ENCODE data around the gene ZFP37.

Gene ZFP37

DNA sequence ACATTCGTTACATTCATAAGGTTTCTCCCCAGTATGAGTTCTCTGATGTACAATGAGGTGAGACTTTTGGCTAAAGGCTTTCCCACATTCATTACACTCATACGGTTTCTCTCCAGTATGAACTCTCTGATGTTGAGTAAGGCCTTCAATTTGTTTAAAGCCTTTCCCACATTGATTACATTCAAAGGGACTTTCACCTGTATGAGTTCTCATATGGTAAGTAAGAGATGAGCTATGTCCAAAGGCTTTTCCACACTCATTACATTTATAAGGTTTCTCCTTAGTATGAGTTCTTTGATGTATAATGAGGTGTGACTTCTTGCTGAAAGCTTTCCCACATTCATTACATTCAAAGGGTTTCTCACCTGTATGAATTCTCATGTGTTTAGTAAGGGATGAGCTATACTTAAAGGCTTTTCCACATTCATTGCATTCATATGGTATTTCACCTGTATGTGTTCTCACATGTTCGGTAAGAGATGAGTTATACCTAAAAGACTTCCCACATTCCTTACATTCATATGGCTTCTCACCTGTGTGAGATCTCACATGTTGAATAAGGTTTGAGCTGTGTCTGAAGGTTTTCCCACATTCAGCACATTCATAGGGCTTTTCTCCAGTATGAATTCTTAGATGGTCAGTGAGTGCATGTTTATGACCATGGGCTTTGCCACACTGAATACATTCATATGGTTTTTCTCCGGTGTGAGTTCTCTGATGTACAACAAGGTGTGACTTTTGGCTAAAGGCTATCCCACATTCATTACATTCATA lies 13.5 kb downstream of the ZFP37 start:
- H4K91ac ChIP-seq (ENCODE audit: low read depth, low read length, poor library complexity) = no peak overlapping the region
- H3K27me3 ChIP-seq (ENCODE audit: control insufficient read depth in 3 of 3, insufficient read depth in 3 of 3, low read depth in 1 of 3, low read length in 3 of 3) = no peaks in the 10 kb centered on the region
- no peak overlapping the region for H3K23ac ChIP-seq (ENCODE audit: low read depth, low read length, poor library complexity)
- H3K14ac ChIP-seq (ENCODE audit: low read length) = no peak overlapping the region
- H2AK5ac ChIP-seq (ENCODE audit: low read depth, low read length) = no peak overlapping the region
- H2AFZ ChIP-seq (ENCODE audit: low read length) = no peak overlapping the region
- DNase-seq (ENCODE audit: low spot score) = no peak
- no peak overlapping the region for H3K27ac ChIP-seq (replicated peaks; ENCODE audit: low read length)
- no peaks in the 10 kb centered on the region for H3K4me1 ChIP-seq (ENCODE audit: control insufficient read depth in 2 of 2, insufficient read depth in 1 of 2, low read depth in 1 of 2, low read length in 2 of 2)
- no peak overlapping the region for H3K4me3 ChIP-seq (ENCODE audit: low read length in 2 of 2)
- H3K4me2 ChIP-seq (ENCODE audit: insufficient read depth, low read length, poor library complexity, severe bottlenecking) = no peak overlapping the region
- H3K36me3 ChIP-seq (replicated peaks in 1 of 2; ENCODE audit: control insufficient read depth in 2 of 2, insufficient read depth in 2 of 2, low read length in 2 of 2) = peaks cover 13 to 69% of the 10 kb centered on the region in 2 donors
- no peak overlapping the region for H2BK12ac ChIP-seq (ENCODE audit: low read length)
- H2BK5ac ChIP-seq (ENCODE audit: low read length) = no peak overlapping the region
- no peak overlapping the region for H2BK15ac ChIP-seq (ENCODE audit: low read length)
- no peak overlapping the region for H3K9ac ChIP-seq (ENCODE audit: low read depth, low read length, poor library complexity)
- H2BK120ac ChIP-seq (ENCODE audit: low read depth, low read length) = no peak overlapping the region
- peaks cover 27 to 94% of the 10 kb centered on the region in 2 donors for H3K9me3 ChIP-seq (replicated peaks in 1 of 2; ENCODE audit: control insufficient read depth in 2 of 2, insufficient read depth in 1 of 2, low read depth in 1 of 2, low read length in 2 of 2)
- H4K8ac ChIP-seq (ENCODE audit: low read depth, low read length) = no peak overlapping the region
- H3K18ac ChIP-seq (ENCODE audit: low read length) = no peak overlapping the region
- no peaks in the 10 kb centered on the region for H3K79me1 ChIP-seq (ENCODE audit: low read depth, low read length)
- WGBS, 2 donors (ENCODE audit: extremely low coverage in 2 of 2, insufficient read length in 2 of 2, insufficient replicate concordance in 1 of 2) = no CpG with 5 or more reads among the region's 4 CpGs
- H3K4ac ChIP-seq (ENCODE audit: low read length) = no peak overlapping the region

DNA sequence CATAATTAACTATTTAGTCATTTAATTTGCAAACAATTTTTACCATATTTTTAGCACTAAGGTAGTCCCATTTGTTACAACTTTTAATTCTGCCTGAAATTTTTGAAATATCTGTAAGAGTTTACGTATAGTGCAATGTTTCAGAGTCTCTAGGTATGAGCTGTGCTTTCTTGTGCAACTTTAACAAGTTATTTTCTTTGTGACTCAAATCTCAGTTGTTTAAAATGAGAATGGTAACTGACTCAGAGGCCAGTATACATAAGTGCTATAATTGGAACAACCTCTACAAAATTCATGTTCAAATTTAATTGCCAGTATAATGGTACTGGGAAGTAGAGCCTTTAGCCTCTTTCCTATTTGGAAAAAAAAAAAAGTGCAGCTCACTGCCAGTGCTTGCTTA lies 30.3 kb downstream of the ZFP37 start:
- no peak overlapping the region for H3K4me3 ChIP-seq (ENCODE audit: low read length in 2 of 2)
- no peak overlapping the region for H2BK15ac ChIP-seq (ENCODE audit: low read length)
- no peaks in the 10 kb centered on the region for H3K4me1 ChIP-seq (ENCODE audit: control insufficient read depth in 2 of 2, insufficient read depth in 1 of 2, low read depth in 1 of 2, low read length in 2 of 2)
- no peak for DNase-seq (ENCODE audit: low spot score)
- no peak overlapping the region for H3K14ac ChIP-seq (ENCODE audit: low read length)
- H3K9me3 ChIP-seq (replicated peaks in 1 of 2; ENCODE audit: control insufficient read depth in 2 of 2, insufficient read depth in 1 of 2, low read depth in 1 of 2, low read length in 2 of 2) = peaks cover 9 to 11% of the 10 kb centered on the region in 2 donors
- WGBS, 2 donors (ENCODE audit: extremely low coverage in 2 of 2, insufficient read length in 2 of 2, insufficient replicate concordance in 1 of 2) = no CpG with 5 or more reads among the region's 1 CpG
- no peak overlapping the region for H3K23ac ChIP-seq (ENCODE audit: low read depth, low read length, poor library complexity)
- no peak overlapping the region for H4K8ac ChIP-seq (ENCODE audit: low read depth, low read length)
- no peak overlapping the region for H3K4me2 ChIP-seq (ENCODE audit: insufficient read depth, low read length, poor library complexity, severe bottlenecking)
- H3K79me1 ChIP-seq (ENCODE audit: low read depth, low read length) = no peaks in the 10 kb centered on the region
- H3K27ac ChIP-seq (replicated peaks; ENCODE audit: low read length) = no peak overlapping the region
- H3K9ac ChIP-seq (ENCODE audit: low read depth, low read length, poor library complexity) = no peak overlapping the region
- no peak overlapping the region for H3K4ac ChIP-seq (ENCODE audit: low read length)
- no peaks in the 10 kb centered on the region for H3K36me3 ChIP-seq (replicated peaks in 1 of 2; ENCODE audit: control insufficient read depth in 2 of 2, insufficient read depth in 2 of 2, low read length in 2 of 2)
- H2AK5ac ChIP-seq (ENCODE audit: low read depth, low read length) = no peak overlapping the region
- H2BK12ac ChIP-seq (ENCODE audit: low read length) = no peak overlapping the region
- H2BK120ac ChIP-seq (ENCODE audit: low read depth, low read length) = no peak overlapping the region
- H4K91ac ChIP-seq (ENCODE audit: low read depth, low read length, poor library complexity) = no peak overlapping the region
- no peak overlapping the region for H2AFZ ChIP-seq (ENCODE audit: low read length)
- no peak overlapping the region for H3K18ac ChIP-seq (ENCODE audit: low read length)
- H2BK5ac ChIP-seq (ENCODE audit: low read length) = no peak overlapping the region
- H3K27me3 ChIP-seq (ENCODE audit: control insufficient read depth in 3 of 3, insufficient read depth in 3 of 3, low read depth in 1 of 3, low read length in 3 of 3) = no peaks in the 10 kb centered on the region

DNA sequence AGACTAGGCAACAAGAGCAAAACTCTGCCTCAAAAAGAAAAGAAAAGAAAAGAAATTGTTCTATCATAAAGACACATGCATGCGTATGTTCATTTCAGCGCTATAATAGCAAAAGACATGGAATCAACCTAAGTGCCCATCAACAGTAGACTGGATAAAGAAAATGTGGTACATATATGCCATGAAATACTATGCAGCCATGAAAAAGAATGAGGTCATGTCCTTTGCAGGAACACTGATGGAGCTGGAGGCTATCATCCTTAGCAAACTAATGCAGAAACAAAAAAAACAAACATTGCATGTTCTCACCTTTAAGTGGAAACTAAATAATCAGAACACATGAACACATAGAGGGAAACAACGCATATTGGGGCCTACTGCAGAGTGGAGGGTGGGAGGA lies 38.3 kb downstream of the ZFP37 start:
- Histone ChIP-seq H3K27ac (replicated peaks; ENCODE audit: low read length) (no peak overlapping the region), H3K79me1 (ENCODE audit: low read depth, low read length) (no peaks in the 10 kb centered on the region), H3K23ac (ENCODE audit: low read depth, low read length, poor library complexity) (no peak overlapping the region), H2BK5ac (ENCODE audit: low read length) (no peak overlapping the region), H3K18ac (ENCODE audit: low read length) (no peak overlapping the region), H2BK15ac (ENCODE audit: low read length) (no peak overlapping the region), H3K27me3 (ENCODE audit: control insufficient read depth in 3 of 3, insufficient read depth in 3 of 3, low read depth in 1 of 3, low read length in 3 of 3) (no peaks in the 10 kb centered on the region), H3K4me3 (ENCODE audit: low read length in 2 of 2) (no peak overlapping the region), H2AK5ac (ENCODE audit: low read depth, low read length) (no peak overlapping the region), H3K9me3 (replicated peaks in 1 of 2; ENCODE audit: control insufficient read depth in 2 of 2, insufficient read depth in 1 of 2, low read depth in 1 of 2, low read length in 2 of 2) (peaks cover 0 to 4% of the 10 kb centered on the region in 2 donors), H2AFZ (ENCODE audit: low read length) (no peak overlapping the region), H2BK12ac (ENCODE audit: low read length) (no peak overlapping the region), H3K4me2 (ENCODE audit: insufficient read depth, low read length, poor library complexity, severe bottlenecking) (no peak overlapping the region), H3K14ac (ENCODE audit: low read length) (no peak overlapping the region), H2BK120ac (ENCODE audit: low read depth, low read length) (no peak overlapping the region), H3K4me1 (ENCODE audit: control insufficient read depth in 2 of 2, insufficient read depth in 1 of 2, low read depth in 1 of 2, low read length in 2 of 2) (no peaks in the 10 kb centered on the region), H3K36me3 (replicated peaks in 1 of 2; ENCODE audit: control insufficient read depth in 2 of 2, insufficient read depth in 2 of 2, low read length in 2 of 2) (no peaks in the 10 kb centered on the region), H4K91ac (ENCODE audit: low read depth, low read length, poor library complexity) (no peak overlapping the region), H3K9ac (ENCODE audit: low read depth, low read length, poor library complexity) (no peak overlapping the region), H3K4ac (ENCODE audit: low read length) (no peak overlapping the region), H4K8ac (ENCODE audit: low read depth, low read length) (no peak overlapping the region)
- no peak for DNase-seq (ENCODE audit: low spot score)
- no CpG with 5 or more reads among the region's 3 CpGs for WGBS, 2 donors (ENCODE audit: extremely low coverage in 2 of 2, insufficient read length in 2 of 2, insufficient replicate concordance in 1 of 2)

DNA sequence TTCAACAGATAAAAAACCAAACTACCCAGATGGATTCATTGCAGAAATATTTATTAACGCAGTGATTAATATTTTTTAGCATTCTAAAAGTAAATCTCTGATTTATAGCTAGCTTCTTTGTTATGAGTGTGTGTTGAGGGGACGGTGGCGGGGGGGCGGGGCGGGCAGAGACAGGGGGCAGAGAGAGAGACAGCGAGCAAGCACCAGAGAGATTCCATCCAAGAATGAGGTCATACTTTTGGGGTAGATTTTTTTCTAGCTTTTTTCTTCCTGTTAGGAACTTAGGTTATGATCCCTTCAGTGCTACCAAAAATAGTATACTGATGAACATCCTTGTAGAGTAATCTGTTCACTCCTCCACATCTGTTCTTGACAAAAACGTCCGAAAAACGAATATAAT lies 44.0 kb downstream of the ZFP37 start:
- H4K91ac ChIP-seq (ENCODE audit: low read depth, low read length, poor library complexity) = no peak overlapping the region
- H3K23ac ChIP-seq (ENCODE audit: low read depth, low read length, poor library complexity) = no peak overlapping the region
- H3K36me3 ChIP-seq (replicated peaks in 1 of 2; ENCODE audit: control insufficient read depth in 2 of 2, insufficient read depth in 2 of 2, low read length in 2 of 2) = peaks cover 4 to 9% of the 10 kb centered on the region in 2 donors
- H3K4ac ChIP-seq (ENCODE audit: low read length) = no peak overlapping the region
- peaks cover 2 to 4% of the 10 kb centered on the region in 2 donors for H3K4me1 ChIP-seq (ENCODE audit: control insufficient read depth in 2 of 2, insufficient read depth in 1 of 2, low read depth in 1 of 2, low read length in 2 of 2)
- peaks cover 9 to 35% of the 10 kb centered on the region in 2 donors for H3K9me3 ChIP-seq (replicated peaks in 1 of 2; ENCODE audit: control insufficient read depth in 2 of 2, insufficient read depth in 1 of 2, low read depth in 1 of 2, low read length in 2 of 2)
- H2BK15ac ChIP-seq (ENCODE audit: low read length) = no peak overlapping the region
- H2AFZ ChIP-seq (ENCODE audit: low read length) = peak overlapping the region; percentile 96
- H3K79me1 ChIP-seq (ENCODE audit: low read depth, low read length) = no peaks in the 10 kb centered on the region
- no peak for DNase-seq (ENCODE audit: low spot score)
- no peak overlapping the region for H3K18ac ChIP-seq (ENCODE audit: low read length)
- H3K9ac ChIP-seq (ENCODE audit: low read depth, low read length, poor library complexity) = no peak overlapping the region
- no CpG with 5 or more reads among the region's 9 CpGs for WGBS, 2 donors (ENCODE audit: extremely low coverage in 2 of 2, insufficient read length in 2 of 2, insufficient replicate concordance in 1 of 2)
- no peak overlapping the region for H2BK5ac ChIP-seq (ENCODE audit: low read length)
- no peaks in the 10 kb centered on the region for H3K27me3 ChIP-seq (ENCODE audit: control insufficient read depth in 3 of 3, insufficient read depth in 3 of 3, low read depth in 1 of 3, low read length in 3 of 3)
- no peak overlapping the region for H2AK5ac ChIP-seq (ENCODE audit: low read depth, low read length)
- no peak overlapping the region for H3K27ac ChIP-seq (replicated peaks; ENCODE audit: low read length)
- no peak overlapping the region for H4K8ac ChIP-seq (ENCODE audit: low read depth, low read length)
- H3K4me2 ChIP-seq (ENCODE audit: insufficient read depth, low read length, poor library complexity, severe bottlenecking) = no peak overlapping the region
- peak overlapping the region in 1 of 2 donors; percentile 60 for H3K4me3 ChIP-seq (ENCODE audit: low read length in 2 of 2)
- H3K14ac ChIP-seq (ENCODE audit: low read length) = no peak overlapping the region
- H2BK12ac ChIP-seq (ENCODE audit: low read length) = no peak overlapping the region
- no peak overlapping the region for H2BK120ac ChIP-seq (ENCODE audit: low read depth, low read length)

Data from neuronal stem cell (in vitro differentiated cells).